Choroid plexus epithelial cell (primary cell): ENCODE results near the gene ATRNL1.
A peak's percentile ranks its signal among the peaks of the same experiment; 100 is the strongest.
"Not testable (repeated sequence)": the region's sequence is repeated elsewhere in the genome, so short reads cannot be mapped to it uniquely, and the experiment has no call there.

Experiments used
- DNase-seq: peaks from one replicate; pipeline ENCODE4 v3.0.0-alpha.2; 2010; ENCODE audit warnings: low read depth
- H3K4me3 ChIP-seq: 2 replicates; pipeline ENCODE4 v1.5.1; 2011; ENCODE audit warnings: low read depth, mild to moderate bottlenecking, control low read depth, low read length, moderate library complexity
- CTCF ChIP-seq: conservative IDR thresholded peaks from 2 replicates; pipeline ENCODE4 v1.5.1; 2011; ENCODE audit warnings: low read depth, mild to moderate bottlenecking, control low read depth, inconsistent platforms, low read length, moderate library complexity

ATRNL1 gene

GRCh38 chr10:115503546-115503945 lies 410.4 kb downstream of the ATRNL1 start:
- DNase-seq, result no peak
- H3K4me3 ChIP-seq, result no peak overlapping the region
- TF ChIP-seq CTCF, result no peak

- TF ChIP-seq CTCF, result no peak
- H3K4me3 ChIP-seq, result no peak overlapping the region
- DNase-seq, result peak; percentile 0
Measured at GRCh38 chr10:115514895-115515294, 421.7 kb downstream of the ATRNL1 start.

- TF ChIP-seq CTCF, result no peak
- no peak overlapping the region for H3K4me3 ChIP-seq
- DNase-seq, result no peak
Measured at GRCh38 chr10:115525141-115525540, 432.0 kb downstream of the ATRNL1 start.

GRCh38 chr10:115527682-115528081 lies 434.5 kb downstream of the ATRNL1 start:
- not testable (repeated sequence) for H3K4me3 ChIP-seq, DNase-seq

- not testable (repeated sequence) for H3K4me3 ChIP-seq, DNase-seq
Measured at GRCh38 chr10:115536401-115536800, 443.2 kb downstream of the ATRNL1 start.

GRCh38 chr10:115539142-115539762 lies 446.1 kb downstream of the ATRNL1 start:
- DNase-seq, result no peak
- H3K4me3 ChIP-seq, result no peak overlapping the region
- TF ChIP-seq CTCF, result no peak

- TF ChIP-seq CTCF, result no peak
- DNase-seq, result no peak
- H3K4me3 ChIP-seq, result no peak overlapping the region
Measured at GRCh38 chr10:115555887-115556402, 462.8 kb downstream of the ATRNL1 start.

GRCh38 chr10:115558252-115558651 lies 465.1 kb downstream of the ATRNL1 start:
- DNase-seq, result no peak
- no peak for TF ChIP-seq CTCF
- no peak overlapping the region for H3K4me3 ChIP-seq
